ENCODE measurements around the gene XDH.

- TF ChIP-seq CTCF (IDR thresholded peaks at IDR 0.05) (no peak), EZH2phosphoT487 (IDR thresholded peaks at IDR 0.05) (no peak), EZH2 (IDR thresholded peaks at IDR 0.05) (no peak)
Observed at GRCh38 chr2:31324016-31324633, 90.4 kb downstream of the XDH start.
